Measurements from ENCODE around the gene PDK2. TPM values are rescaled to one million over a fixed set of nuclear protein-coding genes. Genes with fewer than 3 reads are reported as not detected.

The PDK2 gene
- total and polyA plus RNA-seq, 2 experiments from 2014 or later, result 12.0 to 15.9 TPM

DNA sequence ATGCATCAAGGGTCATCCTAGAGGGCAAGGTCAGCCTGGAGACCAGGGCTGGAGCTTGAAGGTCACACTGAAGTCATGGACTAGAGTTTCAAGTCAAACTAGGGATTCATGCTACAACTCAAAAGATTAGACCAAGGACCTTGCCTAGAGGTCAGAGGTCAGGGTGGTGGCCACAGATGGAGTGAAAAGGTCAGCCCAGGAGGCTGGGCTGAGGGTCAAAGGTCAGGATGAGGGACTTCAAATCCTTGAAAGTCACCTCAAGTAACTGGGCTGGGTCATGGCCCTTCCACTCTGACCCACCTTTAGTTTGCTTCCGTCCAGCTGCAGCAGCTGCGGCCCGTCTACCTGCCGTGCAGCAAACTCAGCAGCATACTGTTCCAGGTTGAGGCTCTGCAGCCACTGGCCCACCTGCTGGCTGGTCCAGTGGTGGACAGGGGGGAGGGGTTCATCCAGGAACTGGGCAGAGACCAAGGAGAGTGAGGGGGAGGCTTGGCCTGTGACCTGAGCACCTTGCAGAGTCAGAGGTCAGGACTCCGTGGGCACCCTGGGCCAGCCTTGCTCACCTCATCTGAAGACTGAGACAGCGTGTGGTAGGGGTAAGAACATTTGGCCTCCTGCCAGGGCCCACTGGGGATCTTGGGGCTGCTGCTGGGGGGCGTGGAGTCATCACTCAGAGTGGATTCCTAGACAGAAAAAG, 18.6 kb downstream of the PDK2 start:
- no peak overlapping the region for H2AFZ ChIP-seq
- Mint-ChIP-seq H3K4me3 (no peak overlapping the region), H3K9me3 (no peaks in the 10 kb centered on the region), H3K27me3 (ENCODE audit: insufficient read depth, low read depth, poor library complexity) (peaks cover 26% of the 10 kb centered on the region), H3K36me3 (ENCODE audit: low read depth) (peaks cover 4% of the 10 kb centered on the region; the same call in 2 of the 3 replicates), H3K27ac (no peak overlapping the region), H3K4me1 (peaks cover 18% of the 10 kb centered on the region)
- H3K79me2 ChIP-seq (replicated peaks; ENCODE audit: insufficient read depth), result no peaks in the 10 kb centered on the region
- H4K20me1 ChIP-seq (replicated peaks; ENCODE audit: insufficient read depth), result no peaks in the 10 kb centered on the region
- H3K4me1 ChIP-seq (ENCODE audit: insufficient read depth), result peaks cover 16% of the 10 kb centered on the region; the same call in 1 of the 2 replicates
- H3K36me3 ChIP-seq (ENCODE audit: insufficient read depth), result no peaks in the 10 kb centered on the region
- no peak overlapping the region for H3K4me2 ChIP-seq
- H3K27ac ChIP-seq (ENCODE audit: low read depth), result no peak overlapping the region
- no peak overlapping the region for H3K4me3 ChIP-seq
- H3F3A ChIP-seq (replicated peaks; ENCODE audit: low read depth), result peaks cover 6% of the 10 kb centered on the region; the same call in 1 of the 2 replicates
- H3K27me3 ChIP-seq (ENCODE audit: insufficient read depth), result peaks cover 23% of the 10 kb centered on the region
- H3K9me2 ChIP-seq (ENCODE audit: insufficient read depth), result no peaks in the 10 kb centered on the region
- DNase-seq (ENCODE audit: low spot score) (no peak), ATAC-seq (no peak)
- no peak for TF ChIP-seq ZNF462 (CRISPR knock-in tag; IDR thresholded peaks at IDR 0.05)
- no peak for TF ChIP-seq POLR2AphosphoS5 (IDR thresholded peaks at IDR 0.05; ENCODE audit: low read depth)
- TF ChIP-seq CTCF (conservative IDR thresholded peaks at IDR 0.05; ENCODE audit: low read depth in 2 of 2), result no peak
- TF ChIP-seq EZH2phosphoT487 (IDR thresholded peaks at IDR 0.05; ENCODE audit: unreplicated experiment), result no peak
- TF ChIP-seq, protein P1, sequence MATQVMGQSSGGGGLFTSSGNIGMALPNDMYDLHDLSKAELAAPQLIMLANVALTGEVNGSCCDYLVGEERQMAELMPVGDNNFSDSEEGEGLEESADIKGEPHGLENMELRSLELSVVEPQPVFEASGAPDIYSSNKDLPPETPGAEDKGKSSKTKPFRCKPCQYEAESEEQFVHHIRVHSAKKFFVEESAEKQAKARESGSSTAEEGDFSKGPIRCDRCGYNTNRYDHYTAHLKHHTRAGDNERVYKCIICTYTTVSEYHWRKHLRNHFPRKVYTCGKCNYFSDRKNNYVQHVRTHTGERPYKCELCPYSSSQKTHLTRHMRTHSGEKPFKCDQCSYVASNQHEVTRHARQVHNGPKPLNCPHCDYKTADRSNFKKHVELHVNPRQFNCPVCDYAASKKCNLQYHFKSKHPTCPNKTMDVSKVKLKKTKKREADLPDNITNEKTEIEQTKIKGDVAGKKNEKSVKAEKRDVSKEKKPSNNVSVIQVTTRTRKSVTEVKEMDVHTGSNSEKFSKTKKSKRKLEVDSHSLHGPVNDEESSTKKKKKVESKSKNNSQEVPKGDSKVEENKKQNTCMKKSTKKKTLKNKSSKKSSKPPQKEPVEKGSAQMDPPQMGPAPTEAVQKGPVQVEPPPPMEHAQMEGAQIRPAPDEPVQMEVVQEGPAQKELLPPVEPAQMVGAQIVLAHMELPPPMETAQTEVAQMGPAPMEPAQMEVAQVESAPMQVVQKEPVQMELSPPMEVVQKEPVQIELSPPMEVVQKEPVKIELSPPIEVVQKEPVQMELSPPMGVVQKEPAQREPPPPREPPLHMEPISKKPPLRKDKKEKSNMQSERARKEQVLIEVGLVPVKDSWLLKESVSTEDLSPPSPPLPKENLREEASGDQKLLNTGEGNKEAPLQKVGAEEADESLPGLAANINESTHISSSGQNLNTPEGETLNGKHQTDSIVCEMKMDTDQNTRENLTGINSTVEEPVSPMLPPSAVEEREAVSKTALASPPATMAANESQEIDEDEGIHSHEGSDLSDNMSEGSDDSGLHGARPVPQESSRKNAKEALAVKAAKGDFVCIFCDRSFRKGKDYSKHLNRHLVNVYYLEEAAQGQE (IDR thresholded peaks at IDR 0.05; ENCODE audit: unreplicated experiment), result no peak
- TF ChIP-seq JUNB (IDR thresholded peaks at IDR 0.05; ENCODE audit: unreplicated experiment), result no peak
- no peak for TF ChIP-seq ZNF331 (CRISPR knock-in tag; IDR thresholded peaks at IDR 0.05; ENCODE audit: low read depth)
- TF ChIP-seq EZH2 (IDR thresholded peaks at IDR 0.05; ENCODE audit: low read depth, unreplicated experiment), result no peak
- TF ChIP-seq, protein P2, sequence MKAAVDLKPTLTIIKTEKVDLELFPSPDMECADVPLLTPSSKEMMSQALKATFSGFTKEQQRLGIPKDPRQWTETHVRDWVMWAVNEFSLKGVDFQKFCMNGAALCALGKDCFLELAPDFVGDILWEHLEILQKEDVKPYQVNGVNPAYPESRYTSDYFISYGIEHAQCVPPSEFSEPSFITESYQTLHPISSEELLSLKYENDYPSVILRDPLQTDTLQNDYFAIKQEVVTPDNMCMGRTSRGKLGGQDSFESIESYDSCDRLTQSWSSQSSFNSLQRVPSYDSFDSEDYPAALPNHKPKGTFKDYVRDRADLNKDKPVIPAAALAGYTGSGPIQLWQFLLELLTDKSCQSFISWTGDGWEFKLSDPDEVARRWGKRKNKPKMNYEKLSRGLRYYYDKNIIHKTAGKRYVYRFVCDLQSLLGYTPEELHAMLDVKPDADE (IDR thresholded peaks at IDR 0.05), result no peak
